ENCODE measurements around the gene MGAT4B. TPM values are rescaled to one million over a fixed set of nuclear protein-coding genes. Genes with fewer than 3 reads are reported as not detected.

The MGAT4B gene
- total and polyA plus RNA-seq, 2 of the 13 experiments (the other 11 are each of a cell fraction or from before 2014, with no cell fraction given) = 93.5 to 130 TPM

DNA sequence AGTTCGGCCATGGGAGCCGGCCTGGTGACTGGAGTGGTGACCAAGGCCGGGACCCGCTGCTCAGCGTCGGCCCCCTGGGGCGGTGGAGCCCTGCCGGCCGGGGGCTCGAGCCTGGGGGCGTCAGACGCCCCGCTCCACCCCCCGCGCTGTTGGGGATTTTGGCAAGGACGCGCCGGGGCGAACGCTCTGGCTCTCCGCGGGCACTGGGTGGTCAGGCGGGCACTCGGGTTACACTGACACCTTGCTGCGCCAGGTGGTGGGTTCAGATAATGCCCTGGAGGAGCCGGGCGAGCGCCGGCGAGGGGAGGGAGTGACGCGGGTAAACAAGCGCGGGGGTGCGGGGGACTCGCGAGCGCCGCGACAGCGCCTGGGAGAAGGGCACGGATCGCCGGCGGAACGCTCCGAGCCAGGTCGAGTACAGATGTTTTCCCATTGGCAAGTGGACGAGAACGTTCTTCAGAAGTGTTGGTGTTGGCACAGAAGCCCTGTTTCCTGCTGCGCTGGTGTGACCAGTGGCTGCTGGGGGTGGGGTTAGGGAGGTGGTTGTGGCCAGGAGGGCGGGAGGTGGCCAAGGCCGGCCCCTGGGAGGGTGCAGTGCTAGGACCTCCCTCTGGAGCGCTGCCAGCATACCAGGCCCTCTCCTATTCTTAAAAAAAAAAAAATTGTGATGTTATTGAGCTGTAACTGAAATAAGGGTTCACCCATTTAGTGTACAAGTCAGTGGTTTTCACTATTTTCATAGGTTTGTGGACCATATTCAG is 14.8 kb upstream of the MGAT4B start (continued):
- TF ChIP-seq, protein P1, sequence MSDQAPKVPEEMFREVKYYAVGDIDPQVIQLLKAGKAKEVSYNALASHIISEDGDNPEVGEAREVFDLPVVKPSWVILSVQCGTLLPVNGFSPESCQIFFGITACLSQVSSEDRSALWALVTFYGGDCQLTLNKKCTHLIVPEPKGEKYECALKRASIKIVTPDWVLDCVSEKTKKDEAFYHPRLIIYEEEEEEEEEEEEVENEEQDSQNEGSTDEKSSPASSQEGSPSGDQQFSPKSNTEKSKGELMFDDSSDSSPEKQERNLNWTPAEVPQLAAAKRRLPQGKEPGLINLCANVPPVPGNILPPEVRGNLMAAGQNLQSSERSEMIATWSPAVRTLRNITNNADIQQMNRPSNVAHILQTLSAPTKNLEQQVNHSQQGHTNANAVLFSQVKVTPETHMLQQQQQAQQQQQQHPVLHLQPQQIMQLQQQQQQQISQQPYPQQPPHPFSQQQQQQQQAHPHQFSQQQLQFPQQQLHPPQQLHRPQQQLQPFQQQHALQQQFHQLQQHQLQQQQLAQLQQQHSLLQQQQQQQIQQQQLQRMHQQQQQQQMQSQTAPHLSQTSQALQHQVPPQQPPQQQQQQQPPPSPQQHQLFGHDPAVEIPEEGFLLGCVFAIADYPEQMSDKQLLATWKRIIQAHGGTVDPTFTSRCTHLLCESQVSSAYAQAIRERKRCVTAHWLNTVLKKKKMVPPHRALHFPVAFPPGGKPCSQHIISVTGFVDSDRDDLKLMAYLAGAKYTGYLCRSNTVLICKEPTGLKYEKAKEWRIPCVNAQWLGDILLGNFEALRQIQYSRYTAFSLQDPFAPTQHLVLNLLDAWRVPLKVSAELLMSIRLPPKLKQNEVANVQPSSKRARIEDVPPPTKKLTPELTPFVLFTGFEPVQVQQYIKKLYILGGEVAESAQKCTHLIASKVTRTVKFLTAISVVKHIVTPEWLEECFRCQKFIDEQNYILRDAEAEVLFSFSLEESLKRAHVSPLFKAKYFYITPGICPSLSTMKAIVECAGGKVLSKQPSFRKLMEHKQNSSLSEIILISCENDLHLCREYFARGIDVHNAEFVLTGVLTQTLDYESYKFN (CRISPR knock-in tag; conservative IDR thresholded peaks at IDR 0.05) = no peak; the same call in 1 of the 2 replicates
- no peak for TF ChIP-seq ZNF724P (CRISPR knock-in tag; IDR thresholded peaks at IDR 0.05; ENCODE audit: borderline replicate concordance)
- no peak; the same call in 1 of the 2 replicates for TF ChIP-seq MED13 (CRISPR knock-in tag; IDR thresholded peaks at IDR 0.05)
- peak in 1 of 2 experiments; percentile 89; a peak in 2 of 4 replicates for TF ChIP-seq POLR2A (IDR thresholded peaks at IDR 0.05; ENCODE audit: insufficient read depth in 1 of 2, low read depth in 2 of 2, low read length in 2 of 2)
- peak; percentile 54; the same call in 1 of the 2 replicates for TF ChIP-seq POLR2AphosphoS2 (IDR thresholded peaks at IDR 0.05; ENCODE audit: low read depth, low read length)
- TF ChIP-seq, protein P2, sequence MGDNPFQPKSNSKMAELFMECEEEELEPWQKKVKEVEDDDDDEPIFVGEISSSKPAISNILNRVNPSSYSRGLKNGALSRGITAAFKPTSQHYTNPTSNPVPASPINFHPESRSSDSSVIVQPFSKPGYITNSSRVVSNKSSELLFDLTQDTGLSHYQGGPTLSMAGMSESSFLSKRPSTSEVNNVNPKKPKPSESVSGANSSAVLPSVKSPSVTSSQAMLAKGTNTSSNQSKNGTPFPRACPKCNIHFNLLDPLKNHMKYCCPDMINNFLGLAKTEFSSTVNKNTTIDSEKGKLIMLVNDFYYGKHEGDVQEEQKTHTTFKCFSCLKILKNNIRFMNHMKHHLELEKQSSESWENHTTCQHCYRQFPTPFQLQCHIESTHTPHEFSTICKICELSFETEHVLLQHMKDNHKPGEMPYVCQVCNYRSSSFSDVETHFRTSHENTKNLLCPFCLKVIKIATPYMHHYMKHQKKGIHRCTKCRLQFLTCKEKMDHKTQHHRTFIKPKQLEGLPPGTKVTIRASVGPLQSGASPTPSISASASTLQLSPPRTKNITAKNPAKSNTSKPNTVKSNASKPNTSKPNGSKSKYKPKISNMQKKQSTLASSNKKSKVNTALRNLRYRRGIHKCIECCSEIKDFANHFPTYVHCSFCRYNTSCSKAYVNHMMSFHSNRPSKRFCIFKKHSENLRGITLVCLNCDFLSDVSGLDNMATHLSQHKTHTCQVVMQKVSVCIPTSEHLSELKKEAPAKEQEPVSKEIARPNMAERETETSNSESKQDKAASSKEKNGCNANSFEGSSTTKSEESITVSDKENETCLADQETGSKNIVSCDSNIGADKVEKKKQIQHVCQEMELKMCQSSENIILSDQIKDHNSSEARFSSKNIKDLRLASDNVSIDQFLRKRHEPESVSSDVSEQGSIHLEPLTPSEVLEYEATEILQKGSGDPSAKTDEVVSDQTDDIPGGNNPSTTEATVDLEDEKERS (CRISPR knock-in tag; IDR thresholded peaks at IDR 0.05) = no peak
- no peak; the same call in 1 of the 2 replicates for TF ChIP-seq NCOR1 (IDR thresholded peaks at IDR 0.05; ENCODE audit: borderline replicate concordance, low read length)
- TF ChIP-seq FOXK1 (CRISPR knock-in tag; IDR thresholded peaks at IDR 0.05; ENCODE audit: borderline replicate concordance, low read depth) = peak; percentile 31; the same call in 1 of the 2 replicates
- TF ChIP-seq FOXJ3 (CRISPR knock-in tag; IDR thresholded peaks at IDR 0.05; ENCODE audit: borderline replicate concordance) = peak; percentile 48; the same call in 1 of the 2 replicates
- TF ChIP-seq ZNF660 (CRISPR knock-in tag; IDR thresholded peaks at IDR 0.05; ENCODE audit: borderline replicate concordance, low read depth) = no peak
- TF ChIP-seq, protein P3, sequence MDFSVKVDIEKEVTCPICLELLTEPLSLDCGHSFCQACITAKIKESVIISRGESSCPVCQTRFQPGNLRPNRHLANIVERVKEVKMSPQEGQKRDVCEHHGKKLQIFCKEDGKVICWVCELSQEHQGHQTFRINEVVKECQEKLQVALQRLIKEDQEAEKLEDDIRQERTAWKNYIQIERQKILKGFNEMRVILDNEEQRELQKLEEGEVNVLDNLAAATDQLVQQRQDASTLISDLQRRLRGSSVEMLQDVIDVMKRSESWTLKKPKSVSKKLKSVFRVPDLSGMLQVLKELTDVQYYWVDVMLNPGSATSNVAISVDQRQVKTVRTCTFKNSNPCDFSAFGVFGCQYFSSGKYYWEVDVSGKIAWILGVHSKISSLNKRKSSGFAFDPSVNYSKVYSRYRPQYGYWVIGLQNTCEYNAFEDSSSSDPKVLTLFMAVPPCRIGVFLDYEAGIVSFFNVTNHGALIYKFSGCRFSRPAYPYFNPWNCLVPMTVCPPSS (IDR thresholded peaks at IDR 0.05) = no peak
- no peak for TF ChIP-seq EHMT2 (IDR thresholded peaks at IDR 0.05; ENCODE audit: borderline replicate concordance, low read depth, low read length)
- TF ChIP-seq, protein P4, sequence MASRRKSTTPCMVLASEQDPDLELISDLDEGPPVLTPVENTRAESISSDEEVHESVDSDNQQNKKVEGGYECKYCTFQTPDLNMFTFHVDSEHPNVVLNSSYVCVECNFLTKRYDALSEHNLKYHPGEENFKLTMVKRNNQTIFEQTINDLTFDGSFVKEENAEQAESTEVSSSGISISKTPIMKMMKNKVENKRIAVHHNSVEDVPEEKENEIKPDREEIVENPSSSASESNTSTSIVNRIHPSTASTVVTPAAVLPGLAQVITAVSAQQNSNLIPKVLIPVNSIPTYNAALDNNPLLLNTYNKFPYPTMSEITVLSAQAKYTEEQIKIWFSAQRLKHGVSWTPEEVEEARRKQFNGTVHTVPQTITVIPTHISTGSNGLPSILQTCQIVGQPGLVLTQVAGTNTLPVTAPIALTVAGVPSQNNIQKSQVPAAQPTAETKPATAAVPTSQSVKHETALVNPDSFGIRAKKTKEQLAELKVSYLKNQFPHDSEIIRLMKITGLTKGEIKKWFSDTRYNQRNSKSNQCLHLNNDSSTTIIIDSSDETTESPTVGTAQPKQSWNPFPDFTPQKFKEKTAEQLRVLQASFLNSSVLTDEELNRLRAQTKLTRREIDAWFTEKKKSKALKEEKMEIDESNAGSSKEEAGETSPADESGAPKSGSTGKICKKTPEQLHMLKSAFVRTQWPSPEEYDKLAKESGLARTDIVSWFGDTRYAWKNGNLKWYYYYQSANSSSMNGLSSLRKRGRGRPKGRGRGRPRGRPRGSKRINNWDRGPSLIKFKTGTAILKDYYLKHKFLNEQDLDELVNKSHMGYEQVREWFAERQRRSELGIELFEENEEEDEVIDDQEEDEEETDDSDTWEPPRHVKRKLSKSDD (CRISPR knock-in tag; IDR thresholded peaks at IDR 0.05; ENCODE audit: low read depth) = no peak
- no peak for TF ChIP-seq KAT8 (CRISPR knock-in tag; IDR thresholded peaks at IDR 0.05)
- TF ChIP-seq TAF15 (IDR thresholded peaks at IDR 0.05; ENCODE audit: low read depth, low read length, poor library complexity, severe bottlenecking) = no peak
- TF ChIP-seq ZNF292 (CRISPR knock-in tag; IDR thresholded peaks at IDR 0.05; ENCODE audit: borderline replicate concordance, low read depth) = no peak

Data from HepG2 (cell line).